GM21529 (cell line): Measurements from ENCODE around the gene KCTD12.
"Not testable (repeated sequence)": the region's sequence is repeated elsewhere in the genome, so short reads cannot be mapped to it uniquely, and the experiment has no call there.

Experiments
- ATAC-seq: cut with Tn5 transposase; IDR thresholded peaks from one replicate; pipeline ENCODE4 v1.9.1; 2021; ENCODE audit not compliant: unreplicated experiment

The KCTD12 gene

DNA sequence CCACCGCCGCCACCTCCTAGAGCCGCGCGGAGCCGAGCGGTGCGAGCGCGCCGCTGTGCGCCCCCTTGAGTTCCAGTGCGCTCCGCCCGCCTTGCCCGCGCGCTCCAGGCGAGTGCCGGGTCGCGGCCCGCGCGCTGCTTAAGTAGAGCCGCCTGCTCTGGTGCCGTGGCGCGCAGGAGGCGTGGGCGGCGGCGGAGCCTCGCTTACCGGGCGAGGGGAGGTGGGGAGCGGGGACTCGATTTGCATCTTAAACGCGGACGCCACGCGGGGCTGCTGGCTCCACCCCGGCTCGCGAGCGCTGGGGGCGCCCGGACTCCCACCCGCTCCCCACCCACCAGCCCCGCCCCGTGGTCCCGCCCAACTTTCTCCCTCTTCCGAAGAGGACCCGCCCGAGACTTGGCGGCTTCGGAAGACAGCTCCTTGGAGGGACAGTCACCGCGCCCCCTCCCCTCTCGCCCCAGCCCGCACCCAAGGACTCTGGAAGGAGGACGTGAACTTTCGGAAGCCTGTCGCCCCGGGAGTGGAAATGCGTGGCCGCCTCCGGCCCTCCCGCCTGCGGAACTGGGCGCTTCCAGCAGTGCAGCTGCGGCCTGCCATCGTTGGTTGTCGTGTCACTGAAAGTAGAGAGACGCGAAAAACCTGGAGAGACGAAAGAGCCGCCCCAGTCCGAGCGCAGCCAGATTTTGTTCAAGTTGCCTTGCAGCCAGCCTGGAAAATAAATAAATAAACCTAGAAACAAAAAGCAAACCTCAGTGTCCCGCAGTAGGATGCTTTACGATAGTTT, at the start of gene KCTD12:
KCTD12 (minus strand) TSS at position 114 of the 784 bp plus-strand sequence. CDS start 257 bp downstream, outside the sequence.
- ATAC-seq: peak; percentile 63

GRCh38 chr13:76934671-76935070, 48.5 kb upstream of the KCTD12 start:
- ATAC-seq: no peak

GRCh38 chr13:76932076-76932475, 45.9 kb upstream of the KCTD12 start:
- ATAC-seq: no peak

- ATAC-seq: no peak
These were observed 43.7 kb upstream of the KCTD12 start for GRCh38 chr13:76929851-76930374.

- no peak for ATAC-seq
These were observed 43.1 kb upstream of the KCTD12 start for GRCh38 chr13:76929320-76929719.

DNA sequence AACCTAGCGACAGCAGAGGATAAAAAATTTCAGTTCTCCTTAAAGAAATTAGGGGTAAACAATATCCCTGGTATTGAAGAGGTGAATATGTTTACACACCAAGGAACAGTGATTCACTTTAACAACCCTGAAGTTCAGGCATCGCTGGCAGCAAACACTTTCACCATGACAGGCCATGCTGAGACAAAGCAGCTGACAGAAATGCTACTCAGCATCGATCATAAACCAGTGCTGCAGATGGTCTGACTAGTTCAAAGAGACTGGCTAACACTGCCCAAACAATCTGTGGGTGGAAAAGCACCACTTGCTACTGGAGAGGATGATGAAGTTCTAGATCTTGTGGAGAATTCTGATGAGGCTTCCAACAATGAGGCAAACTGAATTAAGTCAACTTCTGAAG, 42.3 kb upstream of the KCTD12 start:
- no peak for ATAC-seq

DNA sequence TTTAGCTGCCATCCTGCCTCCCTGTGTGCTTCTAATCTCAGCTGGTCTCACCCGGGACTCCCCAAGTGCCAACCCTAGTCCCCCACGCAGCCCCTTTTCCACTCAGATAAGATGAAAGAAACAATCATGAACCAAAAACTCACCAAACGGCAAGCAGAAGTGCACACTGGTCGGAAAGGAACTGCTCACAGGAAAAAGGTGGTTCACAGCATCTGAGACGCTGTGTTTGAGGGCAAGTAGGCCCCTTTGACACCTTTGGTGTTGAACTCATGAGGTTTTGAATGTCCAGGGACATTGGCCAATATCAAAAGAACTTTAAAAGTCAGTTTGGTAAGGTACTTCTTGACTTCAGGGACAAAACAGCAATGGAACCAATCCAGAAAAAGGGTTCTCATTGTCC, 41.8 kb upstream of the KCTD12 start:
- ATAC-seq: no peak

GRCh38 chr13:76925115-76925514, 38.9 kb upstream of the KCTD12 start:
- ATAC-seq: no peak

DNA sequence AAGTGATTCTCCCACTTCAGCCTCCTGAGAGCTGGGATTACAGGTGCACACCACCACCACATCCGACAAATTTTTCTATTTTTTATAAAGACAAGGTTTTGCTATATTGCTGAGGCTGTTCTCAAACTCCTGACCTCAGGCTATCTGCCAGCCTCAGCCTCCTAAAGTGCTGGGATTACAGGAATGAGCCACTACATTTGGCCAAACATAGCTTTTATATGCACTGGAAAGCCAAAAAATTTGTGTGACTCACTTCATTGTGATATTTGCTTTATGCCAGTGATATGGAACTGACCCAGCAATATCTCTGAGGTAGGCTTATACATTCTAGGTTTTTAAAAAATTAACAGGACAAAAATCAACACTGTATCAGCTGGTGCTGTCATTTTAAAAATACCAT, 35.3 kb upstream of the KCTD12 start:
- no peak for ATAC-seq

GRCh38 chr13:76917755-76918481, 31.7 kb upstream of the KCTD12 start:
- ATAC-seq: not testable (repeated sequence)

- no peak for ATAC-seq
These were observed 30.9 kb upstream of the KCTD12 start for GRCh38 chr13:76917095-76917494.

GRCh38 chr13:76913898-76914297, 27.7 kb upstream of the KCTD12 start:
- no peak for ATAC-seq

- ATAC-seq: no peak
These were observed 26.3 kb upstream of the KCTD12 start for GRCh38 chr13:76912476-76912875.

- no peak for ATAC-seq
These were observed 18.3 kb upstream of the KCTD12 start for GRCh38 chr13:76904507-76904906.

GRCh38 chr13:76903544-76904162, 17.4 kb upstream of the KCTD12 start:
- ATAC-seq: peak; percentile 99

DNA sequence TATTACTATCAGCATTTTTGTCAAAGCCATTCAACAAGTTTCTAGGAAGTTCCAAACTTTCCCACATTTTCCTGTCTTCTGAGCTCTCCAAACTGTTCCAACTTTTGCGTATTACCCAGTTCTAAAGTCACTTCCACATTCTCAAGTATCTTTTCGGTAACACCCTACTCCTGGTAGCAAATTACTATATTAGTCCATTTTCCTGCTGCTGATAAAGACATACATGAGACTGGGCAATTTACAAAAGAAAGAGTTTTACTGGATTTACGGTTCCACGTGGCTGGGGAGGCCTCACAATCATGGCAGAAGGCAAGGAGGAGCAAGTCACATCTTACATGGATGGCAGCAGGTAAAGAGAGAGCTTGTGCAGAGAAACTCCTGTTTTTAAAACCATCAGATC, 12.9 kb upstream of the KCTD12 start:
- ATAC-seq: not testable (repeated sequence)

GRCh38 chr13:76897171-76897570, 11.0 kb upstream of the KCTD12 start:
- ATAC-seq: not testable (repeated sequence)

- ATAC-seq: peak; percentile 67
These were observed 8.4 kb upstream of the KCTD12 start for GRCh38 chr13:76894401-76895110.

DNA sequence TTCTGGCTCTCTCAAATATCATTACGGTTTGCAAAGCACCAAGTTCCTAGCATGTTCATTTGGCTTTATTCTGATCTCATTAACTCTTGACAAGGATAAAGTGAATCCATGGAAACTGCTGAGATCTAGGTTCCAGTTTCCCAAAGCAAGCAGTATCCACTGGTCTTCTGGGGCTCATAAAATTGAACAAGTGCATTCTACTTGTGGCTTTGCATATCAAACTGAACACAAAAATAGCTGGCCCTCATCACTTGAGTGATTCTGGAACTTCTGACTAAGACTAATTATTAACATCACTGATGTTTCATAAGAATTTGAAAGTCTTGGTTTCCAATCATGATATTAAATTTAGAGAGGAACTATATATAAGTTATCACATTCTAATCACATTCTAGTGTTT, 6.3 kb upstream of the KCTD12 start:
- ATAC-seq: peak; percentile 56

GRCh38 chr13:76890021-76890420, 3.8 kb upstream of the KCTD12 start:
- ATAC-seq: no peak

- ATAC-seq: no peak
These were observed 3.0 kb upstream of the KCTD12 start for GRCh38 chr13:76889254-76889653.
